ENCODE data around the gene CTU2. TPM values are rescaled to one million over a fixed set of nuclear protein-coding genes. Genes with fewer than 3 reads are reported as not detected.

The CTU2 gene
- total and polyA plus RNA-seq, 2 of the 8 experiments (the other 6 are each of a cell fraction or from before 2014, with no cell fraction given) = 32.7 to 42.9 TPM

- TF ChIP-seq USF2 (IDR thresholded peaks at IDR 0.05; ENCODE audit: low read length) = no peak
- no peak for TF ChIP-seq TBP (IDR thresholded peaks at IDR 0.05; ENCODE audit: low read depth, low read length)
- TF ChIP-seq HDAC2 (IDR thresholded peaks at IDR 0.05; ENCODE audit: borderline replicate concordance in 1 of 2, low read depth in 2 of 2, low read length in 2 of 2) = no peak
- no peak for TF ChIP-seq RAD21 (IDR thresholded peaks at IDR 0.05 in 1 of 2, conservative IDR thresholded peaks at IDR 0.05 in 1 of 2; ENCODE audit: low read depth in 2 of 2, low read length in 2 of 2)
- TF ChIP-seq CTBP2 (IDR thresholded peaks at IDR 0.05; ENCODE audit: borderline replicate concordance, insufficient read depth, insufficient read length, low read length) = no peak
- TF ChIP-seq RBBP5 (IDR thresholded peaks at IDR 0.05; ENCODE audit: borderline replicate concordance, low read depth, low read length) = no peak
- no peak for TF ChIP-seq CBX5 (IDR thresholded peaks at IDR 0.05; ENCODE audit: low read depth, low read length)
- no peak for TF ChIP-seq POU5F1 (IDR thresholded peaks at IDR 0.05; ENCODE audit: low read depth, low read length)
Observed at GRCh38 chr16:88700636-88701482, 5.4 kb upstream of the CTU2 start (continued).

Data from H1 (cell line).